H1 (cell line): ENCODE measurements around the gene RRBP1. TPM values are rescaled to one million over a fixed set of nuclear protein-coding genes. Genes with fewer than 3 reads are reported as not detected.

Experiments used
- CTCF ChIA-PET: fragments of 300-600 bp; sonication (Branson Sonifier 250); formaldehyde crosslinking; loops from one replicate; lab custom pipeline; 2021; ENCODE audit not compliant: partially characterized antibody; lab: Charles Lee
- POLR2A ChIA-PET: fragments of 300-600 bp; sonication (Branson Sonifier 250); formaldehyde crosslinking; loops from one replicate; lab custom pipeline; 2021; ENCODE audit warnings: inconsistent platforms; ENCODE audit not compliant: partially characterized antibody; lab: Charles Lee
- DNase-seq, 2 experiments: peaks; one replicate each; pipeline versions ENCODE4 v3.0.0 to v3.0.0-alpha.2; 2010 to 2022; ENCODE audit warnings: low spot score in 2 of 2, low read depth in 1 of 2, mixed read lengths in 1 of 2
- FAIRE-seq: peaks from 2 replicates; lab custom pipeline; 2011; peaks lifted over from hg19 to GRCh38; lab: Jason Lieb, UNC
- H2AFZ ChIP-seq: 2 replicates; pipeline ENCODE4 v1.8.1; 2012; ENCODE audit warnings: low read length, inconsistent platforms
- H2AK5ac ChIP-seq: 2 replicates; pipeline ENCODE4 v1.6.1; 2013; ENCODE audit warnings: low read depth, low read length
- H2BK120ac ChIP-seq: replicated peaks from 2 replicates; pipeline ENCODE3; 2013; ENCODE audit warnings: low read depth, low read length, inconsistent platforms
- H2BK12ac ChIP-seq: 2 replicates; pipeline ENCODE4 v1.6.1; 2013; ENCODE audit warnings: low read depth, low read length
- H2BK15ac ChIP-seq: 2 replicates; pipeline ENCODE4 v1.6.1; 2013; ENCODE audit warnings: low read length
- H2BK20ac ChIP-seq: 2 replicates; pipeline ENCODE4 v1.6.1; 2013; ENCODE audit warnings: low read length
- H2BK5ac ChIP-seq: 2 replicates; pipeline ENCODE4 v1.6.1; 2013; ENCODE audit warnings: low read depth, low read length
- H3K14ac ChIP-seq: 2 replicates; pipeline ENCODE4 v1.6.1; 2013; ENCODE audit warnings: inconsistent platforms; ENCODE audit not compliant: insufficient read length
- H3K18ac ChIP-seq: 2 replicates; pipeline ENCODE4 v1.6.1; 2013; ENCODE audit warnings: low read length; ENCODE audit errors: extremely low read depth
- H3K23ac ChIP-seq: 2 replicates; pipeline ENCODE4 v1.6.1; 2013; ENCODE audit warnings: inconsistent platforms; ENCODE audit not compliant: insufficient read length
- H3K23me2 ChIP-seq: 2 replicates; pipeline ENCODE4 v1.6.1; 2013; ENCODE audit warnings: low read depth, low read length
- H3K27ac ChIP-seq: 2 replicates; pipeline ENCODE4 v1.6.1; 2011; ENCODE audit warnings: low read depth, low read length, inconsistent platforms
- H3K27me3 ChIP-seq, 4 experiments: replicated peaks in 1 of 4; 1 replicate in 1 of 4; 2 replicates in 3 of 4; pipeline versions ENCODE4 v1.6.1 to v1.8.1; 2011 to 2013; ENCODE audit warnings: low read length in 3 of 4, mild to moderate bottlenecking in 3 of 4, inconsistent platforms in 2 of 4, mixed read lengths in 2 of 4, moderate library complexity in 1 of 4; ENCODE audit not compliant: control insufficient read depth in 3 of 4, insufficient read depth in 3 of 4; ENCODE audit errors: extremely low read depth in 1 of 4
- H3K36me3 ChIP-seq, 4 experiments: 2 replicates each; pipeline versions ENCODE4 v1.6.1 to v1.8.1; 2011 to 2013; ENCODE audit warnings: mild to moderate bottlenecking in 4 of 4, low read length in 3 of 4, moderate library complexity in 2 of 4, control low read depth in 1 of 4, inconsistent platforms in 1 of 4; ENCODE audit not compliant: insufficient read depth in 4 of 4, control insufficient read depth in 2 of 4
- H3K4ac ChIP-seq: replicated peaks from 2 replicates; pipeline ENCODE3; 2013; ENCODE audit warnings: low read length, low read depth, mixed read lengths, inconsistent platforms; ENCODE audit not compliant: insufficient read length
- H3K4me1 ChIP-seq, 4 experiments: replicated peaks in 1 of 4; 1 replicate in 1 of 4; 2 replicates in 3 of 4; pipeline versions ENCODE4 v1.6.1 to v1.8.1; 2011 to 2013; ENCODE audit warnings: low read length in 3 of 4, inconsistent platforms in 2 of 4, mixed read lengths in 1 of 4; ENCODE audit not compliant: insufficient read depth in 4 of 4, control insufficient read depth in 3 of 4
- H3K4me2 ChIP-seq, 2 experiments: 2 replicates each; pipeline versions ENCODE4 v1.6.1 to v1.8.1; 2011 to 2013; ENCODE audit warnings: low read depth in 2 of 2, low read length in 2 of 2, control low read depth in 1 of 2, inconsistent platforms in 1 of 2, mild to moderate bottlenecking in 1 of 2; ENCODE audit not compliant: insufficient read depth in 1 of 2
- H3K4me3 ChIP-seq, 4 experiments: fragments of 200-600, 300-600 bp in 1 of 4; sonication (generic), shearing (Covaris generic), sonication (Bioruptor Twin) in 1 of 4; 2 replicates each; pipeline versions ENCODE4 v1.5.1 to v1.8.1; 2011 to 2016; ENCODE audit warnings: low read length in 4 of 4, low read depth in 3 of 4, control low read depth in 2 of 4, inconsistent platforms in 2 of 4, mild to moderate bottlenecking in 2 of 4, mixed read lengths in 1 of 4, moderate library complexity in 1 of 4; ENCODE audit not compliant: insufficient read depth in 2 of 4; ENCODE audit errors: extremely low read depth in 1 of 4
- H3K56ac ChIP-seq: replicated peaks from 2 replicates; pipeline ENCODE3; 2013; ENCODE audit warnings: low read depth, mild to moderate bottlenecking, mixed read lengths, low read length, inconsistent platforms; ENCODE audit not compliant: insufficient read length
- H3K79me1 ChIP-seq: 2 replicates; pipeline ENCODE4 v1.6.1; 2013; ENCODE audit warnings: low read depth, low read length, control low read depth
- H3K79me2 ChIP-seq, 2 experiments: 2 replicates each; pipeline versions ENCODE4 v1.6.1 to v1.8.1; 2012 to 2013; ENCODE audit warnings: low read length in 2 of 2, mild to moderate bottlenecking in 2 of 2, inconsistent platforms in 1 of 2; ENCODE audit not compliant: insufficient read depth in 2 of 2, control insufficient read depth in 1 of 2
- H3K9ac ChIP-seq, 4 experiments: replicated peaks in 1 of 4; 1 replicate in 1 of 4; 2 replicates in 3 of 4; pipeline versions ENCODE4 v1.6.1 to v1.8.1; 2011 to 2013; ENCODE audit warnings: low read depth in 3 of 4, low read length in 3 of 4, control low read depth in 2 of 4, mild to moderate bottlenecking in 2 of 4, moderate library complexity in 2 of 4, inconsistent platforms in 1 of 4; ENCODE audit errors: extremely low read depth in 1 of 4
- H3K9me3 ChIP-seq, 2 experiments: 2 replicates each; pipeline versions ENCODE4 v1.6.1 to v1.8.1; 2012 to 2013; ENCODE audit warnings: mild to moderate bottlenecking in 2 of 2, moderate library complexity in 2 of 2, control low read depth in 1 of 2, inconsistent platforms in 1 of 2, low read depth in 1 of 2, low read length in 1 of 2, mixed read lengths in 1 of 2; ENCODE audit not compliant: insufficient read depth in 2 of 2
- H4K20me1 ChIP-seq, 2 experiments: replicated peaks in 1 of 2; 2 replicates each; pipeline versions ENCODE3 to v1.8.1; 2011 to 2013; ENCODE audit warnings: inconsistent platforms in 2 of 2, low read length in 2 of 2, mild to moderate bottlenecking in 1 of 2; ENCODE audit not compliant: insufficient read depth in 2 of 2, control insufficient read depth in 1 of 2
- H4K5ac ChIP-seq: 2 replicates; pipeline ENCODE4 v1.6.1; 2013; ENCODE audit warnings: low read length, low read depth, mixed read lengths, inconsistent platforms; ENCODE audit not compliant: insufficient read length
- H4K8ac ChIP-seq: 2 replicates; pipeline ENCODE4 v1.8.0; 2013; ENCODE audit warnings: mild to moderate bottlenecking, moderate library complexity, low read length, inconsistent platforms; ENCODE audit not compliant: insufficient read depth; ENCODE audit errors: extremely low read depth
- H4K91ac ChIP-seq: replicated peaks from 2 replicates; pipeline ENCODE3; 2013; ENCODE audit warnings: low read length, mixed read lengths, inconsistent platforms; ENCODE audit not compliant: insufficient read length
- BACH1 ChIP-seq: IDR thresholded peaks from 2 replicates; pipeline ENCODE4 v1.6.1; 2012; ENCODE audit warnings: low read length, improper control_type of control experiment
- BRCA1 ChIP-seq: IDR thresholded peaks from 2 replicates; pipeline ENCODE4 v1.6.1; 2012; ENCODE audit warnings: low read depth, low read length, improper control_type of control experiment
- CHD1 ChIP-seq: IDR thresholded peaks from 2 replicates; pipeline ENCODE4 v1.6.1; 2012; ENCODE audit warnings: low read depth, low read length, improper control_type of control experiment
- CHD2 ChIP-seq: IDR thresholded peaks from 2 replicates; pipeline ENCODE4 v1.6.1; 2012; ENCODE audit warnings: low read length, improper control_type of control experiment
- CTCF ChIP-seq, 3 experiments: IDR thresholded peaks; 1 replicate in 2 of 3; 2 replicates in 1 of 3; pipeline versions ENCODE4 v1.5.1 to v1.6.1; 2011; ENCODE audit warnings: low read length in 3 of 3, mild to moderate bottlenecking in 3 of 3, inconsistent platforms in 2 of 3, low read depth in 1 of 3, moderate library complexity in 1 of 3; ENCODE audit not compliant: insufficient read depth in 1 of 3; ENCODE audit errors: control extremely low read depth in 1 of 3
- EGR1 ChIP-seq: IDR thresholded peaks from 2 replicates; pipeline ENCODE4 v1.6.1; 2011; ENCODE audit warnings: low read depth, low read length, borderline replicate concordance
- FOSL1 ChIP-seq: IDR thresholded peaks from 2 replicates; pipeline ENCODE4 v1.6.1; 2011; ENCODE audit warnings: mild to moderate bottlenecking, low read depth, low read length, moderate library complexity; ENCODE audit not compliant: insufficient read depth
- GABPA ChIP-seq: IDR thresholded peaks from 2 replicates; pipeline ENCODE4 v1.6.1; 2011; ENCODE audit warnings: mild to moderate bottlenecking, low read length, moderate library complexity, borderline replicate concordance; ENCODE audit not compliant: insufficient read depth
- NANOG ChIP-seq: IDR thresholded peaks from 2 replicates; pipeline ENCODE4 v1.6.1; 2011; ENCODE audit warnings: low read length, low read depth, mild to moderate bottlenecking, inconsistent platforms; ENCODE audit not compliant: insufficient read depth, poor library complexity, severe bottlenecking
- POLR2AphosphoS5 ChIP-seq: IDR thresholded peaks from 2 replicates; pipeline ENCODE4 v1.6.1; 2011; ENCODE audit warnings: low read depth, low read length
- SUZ12 ChIP-seq: fragments of 200-600 bp; sonication (generic); IDR thresholded peaks from 2 replicates; pipeline ENCODE4 v1.6.1; 2012; ENCODE audit warnings: mild to moderate bottlenecking, inconsistent platforms, low read length, moderate library complexity, mixed read lengths
- TBP ChIP-seq: IDR thresholded peaks from 2 replicates; pipeline ENCODE4 v1.6.1; 2011; ENCODE audit warnings: low read depth, low read length, improper control_type of control experiment
- whole genome bisulfite sequencing, 2 experiments: shearing (Covaris generic) in 1 of 2; methylation state at CpG; one replicate each; pipeline versions ENCODE4 v1.1.6 to v1.1.7; 2013 to 2015; ENCODE audit warnings: low lambda C conversion rate in 2 of 2, mixed read lengths in 2 of 2, inconsistent platforms in 1 of 2, low coverage in 1 of 2, missing lambda C conversion rate in 1 of 2; ENCODE audit not compliant: insufficient replicate concordance in 2 of 2, insufficient coverage in 1 of 2, insufficient read length in 1 of 2; ENCODE audit errors: extremely low coverage in 1 of 2, missing lambda C conversion rate in 1 of 2; 5-methylcytosine and 5-hydroxymethylcytosine counted together
- polyA plus RNA-seq, 7 experiments: library from polyadenylated mRNA; depleted of rRNA in 3 of 7; stranded (reverse) in 5 of 7; unstranded in 2 of 7; fragments of >200 nt in 5 of 7; fragments of 200-250 nt in 2 of 7; gene quantifications; 1 replicate in 5 of 7; 2 replicates in 1 of 7; 4 replicates in 1 of 7; pipeline versions ENCODE4 v1.2.1 to v1.2.3, GENCODE V29; 2011 to 2013; ENCODE audit warnings: missing spikeins in 2 of 7, mixed read lengths in 2 of 7
- total RNA-seq: library from RNA; stranded (reverse); fragmentation: NEBNext Ultra II Directional; extraction: Animal tissue kit (Norgen Biotek cat#: 25700); gene quantifications from 2 replicates; pipeline ENCODE4 v1.2.1, GENCODE V29; 2021

Gene RRBP1
- total and polyA plus RNA-seq, 2 of the 8 experiments (the other 6 are each of a cell fraction or from before 2014, with no cell fraction given) = 15.9 to 157 TPM

- no peak overlapping the region for H3K56ac ChIP-seq
- no peak overlapping the region for H3K23ac ChIP-seq
- no peaks in the 10 kb centered on the region for H3K79me2 ChIP-seq
- H3K9me3 ChIP-seq = no peaks in the 10 kb centered on the region
- WGBS, 2 experiments = 89% methylated on average over 1 of the region's 1 CpG; no CpG with 5 or more reads in 1 of the 2 experiments
- H4K8ac ChIP-seq = no peak overlapping the region
- H2BK120ac ChIP-seq = no peak overlapping the region
- no peaks in the 10 kb centered on the region for H3K27me3 ChIP-seq
- H3K18ac ChIP-seq = no peak overlapping the region
- no peak overlapping the region for H3K27ac ChIP-seq
- no peak overlapping the region for H3K4me3 ChIP-seq
- no peak overlapping the region for H4K5ac ChIP-seq
- no peak for FAIRE-seq
- H4K91ac ChIP-seq = no peak overlapping the region
- peaks cover 0 to 5% (median 3%) of the 10 kb centered on the region in 4 experiments; a peak in 4 of 7 replicates for H3K4me1 ChIP-seq
- H3K14ac ChIP-seq = no peak overlapping the region
- H2BK15ac ChIP-seq = no peak overlapping the region
- no peak overlapping the region for H2AFZ ChIP-seq
- no peak for DNase-seq
- H2BK20ac ChIP-seq = no peak overlapping the region
- H3K79me1 ChIP-seq = no peaks in the 10 kb centered on the region
- no peak overlapping the region for H3K4me2 ChIP-seq
- no peak overlapping the region for H2BK5ac ChIP-seq
- H4K20me1 ChIP-seq = no peaks in the 10 kb centered on the region
- POLR2A ChIA-PET = interaction anchor here (0.6 kb wide), 1 partner anchor 111 kb away, joined by 4 read pairs; no protein-coding TSS in a partner anchor
- H3K9ac ChIP-seq = no peak overlapping the region
- H2AK5ac ChIP-seq = no peak overlapping the region
- no peak overlapping the region for H2BK12ac ChIP-seq
- H3K23me2 ChIP-seq = no peaks in the 10 kb centered on the region; the same call in 1 of the 2 replicates
- no peaks in the 10 kb centered on the region for H3K36me3 ChIP-seq
- H3K4ac ChIP-seq = no peak overlapping the region
- CTCF ChIA-PET = interaction anchor here (0.8 kb wide), 1 partner anchor 11 kb away, joined by 3 read pairs; no protein-coding TSS in a partner anchor
- no peak for TF ChIP-seq SUZ12
- TF ChIP-seq GABPA = no peak
- TF ChIP-seq POLR2AphosphoS5 = no peak
- no peak for TF ChIP-seq FOSL1
- TF ChIP-seq TBP = no peak
- no peak for TF ChIP-seq CHD1
- no peak for TF ChIP-seq CHD2
- TF ChIP-seq BACH1 = no peak
- no peak for TF ChIP-seq BRCA1
- no peak for TF ChIP-seq EGR1
- TF ChIP-seq NANOG = no peak
- no peak for TF ChIP-seq CTCF (IDR thresholded peaks at IDR 0.05; ENCODE audit: control extremely low read depth in 1 of 3, insufficient read depth in 1 of 3, low read depth in 1 of 3, low read length in 3 of 3)
These were observed 15.1 kb upstream of the RRBP1 start for GRCh38 chr20:17697171-17697570.
